Activated CD4-positive, alpha-beta T cell treated with anti-CD3 and anti-CD28 coated beads, Interleukin-2, amount 10 ng/mL, durations not matched to agents 24 days and 14 days (primary cell): Measurements from ENCODE around the gene CAMK1. TPM values are rescaled to one million over a fixed set of nuclear protein-coding genes. Genes with fewer than 3 reads are reported as not detected.

Experiments used
- DNase-seq: peaks from one replicate; pipeline ENCODE4 v3.0.0; 2022
- H3K27ac Mint-ChIP-seq: one replicate; pipeline ENCODE4 v1.8.0; 2022; ENCODE audit warnings: mild to moderate bottlenecking, mixed read lengths
- H3K27me3 Mint-ChIP-seq: one replicate; pipeline ENCODE4 v1.8.0; 2022; ENCODE audit warnings: mixed read lengths
- H3K36me3 Mint-ChIP-seq: one replicate; pipeline ENCODE4 v1.8.0; 2022; ENCODE audit warnings: low read depth, mild to moderate bottlenecking, mixed read lengths
- H3K4me1 Mint-ChIP-seq: one replicate; pipeline ENCODE4 v1.8.0; 2021; ENCODE audit warnings: mixed read lengths
- H3K4me3 Mint-ChIP-seq: one replicate; pipeline ENCODE4 v1.8.0; 2022; ENCODE audit warnings: mild to moderate bottlenecking, moderate library complexity, mixed read lengths
- H3K9me3 Mint-ChIP-seq: one replicate; pipeline ENCODE4 v1.8.0; 2021; ENCODE audit warnings: mixed read lengths
- intact Hi-C: fragments of 100-400 bp; cut with micrococcal nuclease; formaldehyde crosslinking; loops from one replicate; pipeline ENCODE4 v1.15.1; 2023
- total RNA-seq: library from RNA; stranded (reverse); gene quantifications from 2 replicates; pipeline ENCODE4 v1.2.3, GENCODE V29; 2022

CAMK1 gene
- total RNA-seq, 1 donor from 2014 or later, result 83.7 TPM

DNA sequence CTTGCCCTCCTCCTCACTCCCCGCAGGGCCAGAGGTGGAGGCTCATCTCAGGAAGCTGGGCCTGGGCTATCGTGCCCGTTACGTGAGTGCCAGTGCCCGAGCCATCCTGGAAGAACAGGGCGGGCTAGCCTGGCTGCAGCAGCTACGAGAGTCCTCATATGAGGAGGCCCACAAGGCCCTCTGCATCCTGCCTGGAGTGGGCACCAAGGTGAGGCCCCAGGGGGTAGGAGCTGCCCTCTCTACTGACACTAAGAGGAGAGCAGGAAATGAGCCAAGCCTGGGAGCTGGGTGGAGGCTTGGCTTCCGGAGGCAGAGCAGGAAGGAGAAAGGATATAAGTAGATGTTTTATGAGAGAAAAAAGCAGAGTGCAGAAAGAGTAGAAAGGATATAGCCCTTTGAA lies 15.1 kb downstream of the CAMK1 start:
- Mint-ChIP-seq H3K4me3 (peak overlapping the region; percentile 73), H3K27me3 (no peaks in the 10 kb centered on the region), H3K27ac (peak overlapping the region; percentile 86), H3K4me1 (peaks cover 34% of the 10 kb centered on the region), H3K36me3 (peaks cover 65% of the 10 kb centered on the region), H3K9me3 (no peaks in the 10 kb centered on the region)
- peak; percentile 69 for DNase-seq
- intact Hi-C loops, result no loop called here

DNA sequence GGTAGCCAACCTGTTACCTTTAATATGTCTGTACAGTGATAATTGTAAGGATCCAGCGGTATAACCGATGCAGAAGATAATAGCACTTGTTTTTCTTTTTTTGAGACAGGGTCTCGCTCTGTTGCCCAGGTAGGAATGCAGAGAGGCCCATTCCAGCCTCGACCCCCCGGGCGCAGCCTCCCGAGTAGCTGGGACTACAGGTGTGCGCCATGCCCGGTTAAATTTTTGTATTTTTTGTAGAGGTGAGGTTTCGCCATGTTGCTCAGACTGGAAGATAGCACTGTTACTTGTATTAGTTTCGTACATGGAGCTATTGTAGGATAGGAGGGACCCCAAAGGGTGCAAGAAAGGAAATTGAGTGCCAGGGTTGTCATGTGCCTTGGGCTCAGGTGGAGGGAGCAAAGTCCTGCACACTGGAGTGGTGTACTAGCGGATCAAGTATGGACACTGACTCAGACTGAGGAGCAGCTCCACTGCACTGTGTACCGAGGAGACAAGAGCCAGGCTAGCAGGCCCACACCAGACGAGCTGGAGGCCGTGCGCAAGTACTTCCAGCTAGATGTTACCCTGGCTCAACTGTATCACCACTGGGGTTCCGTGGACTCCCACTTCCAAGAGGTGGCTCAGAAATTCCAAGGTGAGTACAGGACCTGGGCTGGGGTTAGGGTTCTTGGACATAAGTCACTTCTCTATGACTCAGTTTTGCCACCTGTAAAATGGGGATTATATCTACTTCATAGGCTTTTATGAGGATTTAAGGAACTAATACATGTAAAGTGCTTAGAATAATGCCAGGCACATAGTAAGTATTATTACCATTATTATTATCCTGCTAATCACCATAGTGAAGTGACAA lies 19.0 kb downstream of the CAMK1 start:
- DNase-seq, result peak; percentile 72
- peak overlapping the region; percentile 91 for H3K4me3 Mint-ChIP-seq
- H3K27me3 Mint-ChIP-seq, result no peaks in the 10 kb centered on the region
- peaks cover 53% of the 10 kb centered on the region for H3K4me1 Mint-ChIP-seq
- peaks cover 70% of the 10 kb centered on the region for H3K36me3 Mint-ChIP-seq
- intact Hi-C loops, result loop anchor here (1.0 to 2.0 kb wide), 5 partner anchors 19 to 182 kb away; partner anchors contain the start of genes BRPF1 and CAMK1
- H3K27ac Mint-ChIP-seq, result peak overlapping the region; percentile 96
- no peaks in the 10 kb centered on the region for H3K9me3 Mint-ChIP-seq

DNA sequence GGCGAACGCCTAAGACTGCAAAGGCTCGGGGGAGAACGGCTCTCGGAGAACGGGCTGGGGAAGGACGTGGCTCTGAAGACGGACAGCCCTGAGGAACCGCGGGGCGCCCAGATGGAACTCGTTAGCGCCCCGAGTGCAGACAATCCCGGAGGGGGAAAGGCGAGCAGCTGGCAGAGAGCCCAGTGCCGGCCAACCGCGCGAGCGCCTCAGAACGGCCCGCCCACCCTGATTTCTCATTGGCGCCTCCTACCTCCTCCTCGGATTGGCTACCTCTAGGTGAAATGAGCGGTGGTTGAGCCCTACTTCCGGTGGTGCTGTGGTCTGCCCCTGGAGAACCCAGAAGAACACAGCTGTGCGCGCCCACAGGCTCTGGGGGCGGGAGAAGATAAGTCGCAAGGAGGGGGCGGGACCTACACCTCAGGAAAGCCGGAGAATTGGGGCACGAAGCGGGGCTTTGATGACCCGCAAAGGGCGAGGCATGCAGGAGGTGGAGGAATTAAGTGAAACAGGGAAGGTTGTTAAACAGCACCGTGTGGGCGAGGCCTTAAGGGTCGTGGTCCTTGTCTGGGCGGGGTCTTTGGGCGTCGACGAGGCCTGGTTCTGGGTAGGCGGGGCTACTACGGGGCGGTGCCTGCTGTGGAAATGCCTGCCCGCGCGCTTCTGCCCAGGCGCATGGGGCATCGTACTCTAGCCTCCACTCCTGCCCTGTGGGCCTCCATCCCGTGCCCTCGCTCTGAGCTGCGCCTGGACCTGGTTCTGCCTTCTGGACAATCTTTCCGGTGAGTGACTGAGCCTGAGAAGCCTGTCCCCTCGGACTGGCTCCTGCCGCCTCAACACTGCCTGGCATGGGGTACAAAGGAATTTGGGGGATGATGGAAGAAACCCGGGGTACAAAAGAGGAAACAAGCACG lies 19.8 kb downstream of the CAMK1 start, which contains the start of gene OGG1:
Gene OGG1, plus strand, starts transcription at position 308 of the 911 bp plus-strand sequence. Its CDS starts 335 bp downstream, at position 643.
- Mint-ChIP-seq H3K27ac (peak within 1 kb of the TSS; percentile 96), H3K27me3 (no peaks in the 10 kb centered on the region), H3K4me3 (peak within 1 kb of the TSS; percentile 91), H3K4me1 (peaks cover 50% of the 10 kb centered on the region), H3K9me3 (no peaks in the 10 kb centered on the region), H3K36me3 (peaks cover 72% of the 10 kb centered on the region)
- intact Hi-C loops, result loop anchor here (1.0 to 2.0 kb wide), 6 partner anchors 19 to 182 kb away; partner anchors contain the start of genes BRPF1, CAMK1 and TADA3
- peak; percentile 99 for DNase-seq

DNA sequence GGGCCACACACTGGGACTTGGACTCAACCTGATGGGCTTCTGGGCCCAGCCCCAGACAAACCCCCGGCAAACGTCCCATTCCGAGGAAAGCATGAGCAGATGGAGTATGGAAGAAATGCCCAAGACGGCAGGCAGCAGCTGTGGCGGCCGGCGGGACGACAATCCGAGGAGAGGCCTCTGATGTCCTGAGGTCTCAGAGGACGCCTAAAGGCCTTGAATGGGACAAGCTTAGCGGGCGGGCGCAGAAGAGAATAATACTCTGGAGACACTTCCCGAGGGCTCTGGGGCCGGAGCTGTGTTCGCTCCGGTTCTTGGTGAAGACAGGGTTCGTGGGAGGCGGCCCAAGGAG lies 20.5 kb downstream of the CAMK1 start:
- DNase-seq, result no peak
- Mint-ChIP-seq H3K4me3 (peak overlapping the region; percentile 91), H3K36me3 (peaks cover 72% of the 10 kb centered on the region), H3K27ac (peak overlapping the region; percentile 96), H3K4me1 (peaks cover 45% of the 10 kb centered on the region), H3K9me3 (no peaks in the 10 kb centered on the region), H3K27me3 (no peaks in the 10 kb centered on the region)
- intact Hi-C loops, result loop anchor here (1.0 kb wide), 1 partner anchor 43 kb away; the partner anchor contains the start of gene TADA3

DNA sequence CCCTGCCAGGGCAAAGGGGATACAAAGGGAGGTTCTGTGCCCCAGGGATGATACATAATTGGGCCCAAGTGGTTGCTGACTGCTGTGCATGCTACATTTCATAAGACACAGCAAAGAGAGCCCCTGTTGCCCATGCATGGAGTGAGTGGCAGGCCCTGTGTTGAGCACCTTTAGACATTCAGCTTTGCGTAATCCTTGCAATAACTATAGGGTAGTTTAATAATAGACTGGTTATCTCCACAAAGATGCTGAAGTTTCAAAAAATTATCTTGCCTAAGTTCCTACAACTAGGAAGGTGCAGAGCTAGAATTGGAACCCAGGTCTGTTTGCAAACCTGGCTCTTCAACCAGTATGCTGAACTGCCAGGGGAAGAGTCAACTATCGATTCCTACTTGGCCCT lies 21.7 kb downstream of the CAMK1 start:
- Mint-ChIP-seq H3K4me1 (peaks cover 39% of the 10 kb centered on the region), H3K4me3 (no peak overlapping the region), H3K27ac (no peak overlapping the region), H3K9me3 (no peaks in the 10 kb centered on the region), H3K27me3 (no peaks in the 10 kb centered on the region), H3K36me3 (peaks cover 75% of the 10 kb centered on the region)
- no peak for DNase-seq
- intact Hi-C loops, result no loop called here

DNA sequence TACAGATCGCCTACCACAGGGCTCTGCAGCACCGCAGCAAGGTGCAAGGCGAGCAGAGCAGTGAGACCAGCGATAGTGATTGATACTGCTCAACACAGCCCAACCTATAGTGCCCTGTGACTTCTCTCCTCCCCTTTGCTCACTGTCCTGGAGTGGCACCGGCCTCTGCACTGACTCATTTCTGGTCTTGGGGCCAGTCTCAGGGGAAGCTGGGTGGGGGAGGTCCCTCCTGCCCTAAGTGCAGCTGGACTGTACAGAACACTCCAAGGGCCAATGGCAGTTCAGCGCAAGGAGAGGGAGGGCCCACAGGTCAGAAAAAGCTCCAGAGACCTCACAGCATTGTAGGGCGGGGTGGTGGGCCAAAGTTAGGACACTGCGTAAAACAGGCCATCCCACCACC lies 22.5 kb downstream of the CAMK1 start:
- no peak for DNase-seq
- Mint-ChIP-seq H3K9me3 (no peaks in the 10 kb centered on the region), H3K27me3 (no peaks in the 10 kb centered on the region), H3K4me1 (peaks cover 39% of the 10 kb centered on the region), H3K4me3 (no peak overlapping the region), H3K27ac (no peak overlapping the region), H3K36me3 (peaks cover 74% of the 10 kb centered on the region)
- intact Hi-C loops, result no loop called here

DNA sequence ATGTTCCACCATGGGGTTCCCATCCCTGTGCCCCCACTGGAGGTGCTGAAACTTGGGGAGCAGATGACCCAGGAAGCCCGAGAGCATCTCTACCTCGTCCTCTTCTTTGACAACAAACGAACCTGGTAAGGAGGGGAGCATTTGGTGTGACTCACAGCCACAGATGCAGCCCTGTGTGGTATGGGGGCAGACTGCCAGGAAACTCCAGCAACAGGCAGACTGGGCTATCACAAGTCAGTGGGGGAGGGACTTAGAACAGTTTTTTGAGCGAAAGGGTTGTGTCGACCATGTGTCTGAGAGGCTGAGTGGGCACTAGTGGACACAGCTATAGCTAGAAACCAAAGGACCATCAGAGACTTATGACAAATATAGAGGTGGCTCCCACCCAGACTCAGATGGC lies 23.4 kb downstream of the CAMK1 start:
- Mint-ChIP-seq H3K27me3 (no peaks in the 10 kb centered on the region), H3K36me3 (peaks cover 71% of the 10 kb centered on the region), H3K4me1 (peaks cover 31% of the 10 kb centered on the region), H3K27ac (no peak overlapping the region), H3K4me3 (no peak overlapping the region), H3K9me3 (no peaks in the 10 kb centered on the region)
- no peak for DNase-seq
- intact Hi-C loops, result no loop called here

DNA sequence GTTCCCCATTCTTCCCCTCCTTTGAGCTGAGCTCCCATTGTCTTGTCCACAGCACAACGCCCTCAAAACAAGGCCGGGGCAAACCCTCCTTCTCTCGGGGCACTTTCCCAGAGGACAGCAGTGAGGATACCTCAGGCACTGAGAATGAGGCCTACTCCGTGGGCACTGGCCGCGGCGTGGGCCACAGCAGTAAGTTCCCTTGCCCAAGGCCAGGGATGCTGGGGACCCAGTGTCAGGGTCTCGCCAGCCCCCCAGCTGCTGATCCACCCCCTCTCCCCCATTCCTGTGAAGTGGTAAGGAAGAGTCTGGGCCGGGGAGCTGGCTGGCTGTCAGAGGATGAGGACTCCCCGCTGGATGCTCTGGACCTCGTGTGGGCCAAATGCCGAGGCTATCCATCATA lies 24.2 kb downstream of the CAMK1 start:
- intact Hi-C loops, result no loop called here
- no peak overlapping the region for H3K27ac Mint-ChIP-seq
- peaks cover 74% of the 10 kb centered on the region for H3K36me3 Mint-ChIP-seq
- H3K27me3 Mint-ChIP-seq, result no peaks in the 10 kb centered on the region
- no peak overlapping the region for H3K4me3 Mint-ChIP-seq
- H3K9me3 Mint-ChIP-seq, result no peaks in the 10 kb centered on the region
- no peak for DNase-seq
- H3K4me1 Mint-ChIP-seq, result peaks cover 24% of the 10 kb centered on the region

DNA sequence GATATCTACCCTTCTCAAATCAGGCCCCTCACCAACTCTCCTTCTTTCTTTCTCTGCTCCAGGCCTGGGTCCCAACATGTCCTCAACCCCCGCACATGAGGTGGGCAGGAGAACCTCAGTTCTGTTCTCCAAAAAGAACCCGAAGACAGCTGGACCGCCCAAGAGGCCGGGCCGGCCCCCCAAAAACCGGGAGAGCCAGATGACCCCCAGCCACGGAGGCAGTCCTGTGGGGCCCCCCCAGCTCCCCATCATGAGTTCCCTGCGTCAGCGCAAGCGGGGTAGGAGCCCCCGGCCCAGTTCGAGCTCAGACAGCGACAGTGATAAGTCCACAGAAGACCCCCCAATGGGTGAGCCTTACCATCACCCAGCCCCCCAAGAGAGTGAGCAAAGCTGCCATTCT lies 25.6 kb downstream of the CAMK1 start:
- DNase-seq, result no peak
- peaks cover 14% of the 10 kb centered on the region for H3K4me1 Mint-ChIP-seq
- H3K27me3 Mint-ChIP-seq, result no peaks in the 10 kb centered on the region
- H3K36me3 Mint-ChIP-seq, result peaks cover 77% of the 10 kb centered on the region
- no peak overlapping the region for H3K27ac Mint-ChIP-seq
- H3K9me3 Mint-ChIP-seq, result no peaks in the 10 kb centered on the region
- intact Hi-C loops, result no loop called here
- H3K4me3 Mint-ChIP-seq, result no peak overlapping the region

DNA sequence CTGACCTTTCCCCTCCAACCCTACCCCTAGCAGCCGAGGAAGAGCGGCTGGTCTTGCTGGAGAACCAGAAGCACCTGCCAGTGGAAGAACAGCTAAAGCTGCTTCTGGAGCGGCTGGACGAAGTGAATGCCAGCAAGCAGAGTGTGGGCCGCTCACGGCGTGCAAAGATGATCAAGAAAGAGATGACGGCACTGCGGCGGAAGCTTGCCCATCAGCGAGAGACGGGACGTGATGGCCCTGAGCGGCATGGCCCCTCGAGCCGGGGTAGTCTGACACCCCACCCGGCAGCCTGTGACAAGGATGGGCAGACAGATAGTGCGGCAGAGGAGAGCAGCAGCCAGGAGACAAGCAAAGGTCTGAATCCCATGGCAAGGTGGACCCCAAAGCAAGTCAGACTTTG lies 26.2 kb downstream of the CAMK1 start:
- H3K36me3 Mint-ChIP-seq, result peaks cover 78% of the 10 kb centered on the region
- H3K4me3 Mint-ChIP-seq, result no peak overlapping the region
- H3K4me1 Mint-ChIP-seq, result peaks cover 8% of the 10 kb centered on the region
- DNase-seq, result no peak
- intact Hi-C loops, result no loop called here
- H3K9me3 Mint-ChIP-seq, result no peaks in the 10 kb centered on the region
- no peaks in the 10 kb centered on the region for H3K27me3 Mint-ChIP-seq
- H3K27ac Mint-ChIP-seq, result no peak overlapping the region

DNA sequence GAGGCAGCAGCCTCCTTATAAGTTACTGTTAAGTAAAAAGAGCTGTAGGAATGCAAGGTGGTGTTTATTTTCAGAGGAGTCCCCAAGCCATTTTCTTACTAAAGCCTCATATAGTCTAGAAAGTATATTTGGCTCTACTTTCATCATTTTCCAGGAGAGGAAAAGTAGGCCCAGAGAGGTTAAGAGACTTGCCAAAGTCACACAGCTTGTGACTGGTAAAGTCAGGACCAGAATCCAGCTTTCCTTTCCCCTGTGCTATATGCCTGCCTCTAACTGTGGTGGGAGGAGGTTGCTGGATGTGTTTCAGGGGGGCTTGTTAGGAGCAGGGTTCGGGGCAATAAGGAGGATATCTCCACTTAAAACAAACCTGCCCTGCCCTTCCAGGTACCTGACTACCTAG lies 27.2 kb downstream of the CAMK1 start:
- Mint-ChIP-seq H3K27me3 (no peaks in the 10 kb centered on the region), H3K27ac (no peak overlapping the region), H3K4me3 (no peak overlapping the region), H3K9me3 (no peaks in the 10 kb centered on the region), H3K36me3 (peaks cover 74% of the 10 kb centered on the region), H3K4me1 (peaks cover 10% of the 10 kb centered on the region)
- intact Hi-C loops, result no loop called here
- DNase-seq, result no peak

DNA sequence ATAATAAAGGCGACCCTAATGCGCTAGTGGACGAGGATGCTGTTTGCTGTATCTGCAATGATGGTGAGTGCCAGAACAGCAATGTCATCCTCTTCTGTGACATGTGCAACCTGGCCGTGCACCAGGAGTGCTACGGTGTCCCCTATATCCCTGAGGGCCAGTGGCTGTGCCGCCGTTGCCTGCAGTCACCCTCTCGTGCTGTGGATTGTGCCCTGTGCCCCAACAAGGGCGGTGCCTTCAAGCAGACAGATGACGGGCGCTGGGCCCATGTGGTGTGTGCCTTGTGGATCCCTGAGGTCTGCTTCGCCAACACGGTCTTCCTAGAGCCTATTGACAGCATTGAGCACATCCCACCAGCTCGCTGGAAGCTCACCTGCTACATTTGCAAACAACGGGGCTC lies 30.6 kb downstream of the CAMK1 start:
- no peak for DNase-seq
- Mint-ChIP-seq H3K27ac (no peak overlapping the region), H3K4me1 (peaks cover 26% of the 10 kb centered on the region), H3K27me3 (no peaks in the 10 kb centered on the region), H3K36me3 (peaks cover 70% of the 10 kb centered on the region), H3K4me3 (no peak overlapping the region), H3K9me3 (no peaks in the 10 kb centered on the region)
- intact Hi-C loops, result no loop called here

DNA sequence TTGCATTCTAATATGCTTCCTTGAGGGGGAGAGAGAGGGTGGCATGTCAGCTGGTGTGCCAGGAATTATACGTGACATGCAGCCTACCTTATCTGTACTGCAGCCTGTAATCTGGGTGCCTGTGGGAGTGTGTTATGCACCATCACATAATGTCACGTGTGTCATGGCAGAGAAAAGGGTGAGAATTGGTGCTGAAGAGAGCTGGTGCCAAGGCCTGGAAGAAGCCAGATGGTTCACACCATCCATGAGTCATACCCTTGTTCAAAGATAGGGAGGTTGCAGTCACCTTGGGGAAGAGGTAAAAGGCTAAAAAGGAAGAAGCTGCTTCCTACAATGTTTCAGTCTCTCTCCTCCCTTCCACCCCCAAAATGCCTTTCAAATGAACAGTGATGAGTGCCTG lies 32.9 kb downstream of the CAMK1 start:
- Mint-ChIP-seq H3K4me3 (no peak overlapping the region), H3K27ac (no peak overlapping the region), H3K9me3 (no peaks in the 10 kb centered on the region), H3K36me3 (peaks cover 64% of the 10 kb centered on the region), H3K4me1 (peaks cover 44% of the 10 kb centered on the region), H3K27me3 (no peaks in the 10 kb centered on the region)
- DNase-seq, result no peak
- intact Hi-C loops, result no loop called here

DNA sequence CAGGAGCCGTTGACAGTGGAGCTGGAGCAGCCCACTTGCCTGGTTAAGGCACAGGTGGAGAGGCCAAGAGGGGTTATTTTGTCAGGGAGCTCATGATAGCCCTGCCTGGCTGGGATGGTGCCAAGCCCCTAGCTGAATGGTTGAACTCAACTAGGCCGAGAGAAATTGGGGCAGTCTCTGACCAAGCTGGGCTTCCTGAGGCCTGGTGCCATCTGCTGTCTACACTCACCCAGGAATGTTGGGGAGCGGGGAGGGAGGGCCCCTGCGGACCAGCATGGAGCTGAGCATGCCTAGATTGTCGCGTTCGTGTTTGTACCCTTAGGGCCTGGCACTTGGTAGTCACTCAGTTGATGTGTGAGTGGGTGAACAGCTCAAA lies 37.0 kb downstream of the CAMK1 start:
- Mint-ChIP-seq H3K9me3 (no peaks in the 10 kb centered on the region), H3K27ac (peak overlapping the region; percentile 82), H3K36me3 (peaks cover 35% of the 10 kb centered on the region), H3K27me3 (no peaks in the 10 kb centered on the region), H3K4me1 (peaks cover 59% of the 10 kb centered on the region), H3K4me3 (peak overlapping the region; percentile 87)
- intact Hi-C loops, result loop anchor here (2.0 kb wide), 1 partner anchor 36 kb away; the partner anchor contains the start of gene CAMK1
- DNase-seq, result no peak
